Fibroblast of gingiva (primary cell): Measurements from ENCODE around the gene RPS19BP1.

Source experiments
- DNase-seq: peaks from one replicate; pipeline ENCODE4 v3.0.0-alpha.2; 2011; ENCODE audit warnings: low read depth

The RPS19BP1 gene, protein sequence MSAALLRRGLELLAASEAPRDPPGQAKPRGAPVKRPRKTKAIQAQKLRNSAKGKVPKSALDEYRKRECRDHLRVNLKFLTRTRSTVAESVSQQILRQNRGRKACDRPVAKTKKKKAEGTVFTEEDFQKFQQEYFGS

DNA sequence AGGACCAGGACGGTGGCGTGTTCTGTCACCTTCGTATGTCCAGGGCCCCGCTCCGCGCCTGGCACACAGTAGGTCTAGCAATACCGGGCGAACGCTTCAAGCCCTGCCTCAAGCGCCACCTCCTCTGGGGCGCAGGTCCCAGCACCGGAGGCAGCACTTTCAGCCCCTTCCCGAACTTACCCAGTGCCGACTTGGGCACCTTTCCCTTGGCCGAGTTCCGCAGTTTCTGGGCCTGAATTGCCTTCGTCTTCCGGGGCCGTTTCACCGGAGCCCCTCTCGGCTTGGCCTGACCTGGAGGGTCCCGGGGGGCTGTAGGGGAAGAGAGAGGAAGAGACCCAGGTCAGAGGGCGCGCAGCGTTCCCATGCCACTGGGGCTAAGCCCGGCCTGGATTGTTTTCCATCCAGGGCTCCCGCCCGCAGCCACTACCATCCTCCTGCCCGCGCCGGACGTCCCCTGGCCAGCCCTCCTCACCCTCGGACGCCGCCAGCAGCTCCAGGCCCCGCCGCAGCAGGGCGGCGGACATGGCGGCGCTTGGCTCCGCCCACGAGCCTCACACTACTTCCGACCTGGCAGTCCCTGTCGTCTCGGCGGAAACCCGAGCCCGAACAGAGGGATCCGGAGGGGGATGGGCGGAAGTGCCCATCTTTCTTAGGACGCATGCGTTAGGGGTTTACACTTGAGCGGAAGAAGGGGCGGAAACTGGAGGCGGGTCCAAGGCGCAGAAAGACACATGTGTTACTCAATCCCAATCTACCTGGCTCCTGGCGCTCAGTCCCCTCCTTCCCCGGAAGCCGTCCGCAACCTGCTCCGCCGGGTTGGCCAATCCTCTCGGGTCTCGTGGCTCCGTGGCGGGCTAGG is at the start of gene RPS19BP1:
TSS of gene RPS19BP1 (minus strand) at position 534 of the 859 bp plus-strand sequence. CDS start at position 524, 10 bp downstream.
- peak; percentile 98 for DNase-seq

DNA sequence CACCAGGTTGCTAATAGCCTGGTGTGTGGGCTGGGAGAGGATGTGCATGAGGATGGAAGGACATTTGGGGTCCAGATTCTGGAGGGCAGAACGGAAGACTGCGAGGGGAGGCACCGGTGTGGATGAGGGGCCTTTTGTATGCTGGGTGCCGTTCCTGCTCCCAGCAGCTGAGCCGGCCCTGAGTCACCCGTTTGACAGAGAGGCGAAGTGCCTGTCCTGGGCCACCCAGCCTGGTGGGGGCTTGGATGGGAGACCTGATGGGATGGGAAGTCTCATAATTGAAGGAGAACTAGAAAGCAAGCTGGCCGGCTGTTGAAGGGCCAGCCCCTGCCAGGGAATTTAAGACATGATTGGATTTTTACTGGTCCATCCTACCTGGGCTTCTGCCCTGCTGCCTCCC is 48.8 kb upstream of the RPS19BP1 start:
- DNase-seq, result no peak

DNA sequence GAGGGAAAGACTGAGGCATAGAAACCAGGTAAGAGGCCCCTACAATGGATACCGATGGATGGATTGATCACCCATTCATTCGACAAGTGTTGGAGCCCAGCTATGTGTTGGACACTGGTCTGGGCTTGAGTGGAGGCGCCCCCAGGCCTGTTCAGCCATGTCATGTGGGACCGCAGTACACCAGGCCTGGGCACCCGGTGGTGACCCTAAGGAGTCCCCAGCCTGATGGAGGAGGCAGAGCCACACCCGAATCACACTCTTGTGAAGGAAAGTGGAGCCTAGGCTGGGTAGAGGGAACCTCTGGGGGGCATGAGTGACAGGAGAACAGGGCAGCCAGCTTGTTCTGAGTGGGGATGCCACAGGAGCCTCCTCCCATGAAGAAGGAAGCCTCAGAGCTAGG is 48.2 kb upstream of the RPS19BP1 start:
- DNase-seq, result no peak

DNA sequence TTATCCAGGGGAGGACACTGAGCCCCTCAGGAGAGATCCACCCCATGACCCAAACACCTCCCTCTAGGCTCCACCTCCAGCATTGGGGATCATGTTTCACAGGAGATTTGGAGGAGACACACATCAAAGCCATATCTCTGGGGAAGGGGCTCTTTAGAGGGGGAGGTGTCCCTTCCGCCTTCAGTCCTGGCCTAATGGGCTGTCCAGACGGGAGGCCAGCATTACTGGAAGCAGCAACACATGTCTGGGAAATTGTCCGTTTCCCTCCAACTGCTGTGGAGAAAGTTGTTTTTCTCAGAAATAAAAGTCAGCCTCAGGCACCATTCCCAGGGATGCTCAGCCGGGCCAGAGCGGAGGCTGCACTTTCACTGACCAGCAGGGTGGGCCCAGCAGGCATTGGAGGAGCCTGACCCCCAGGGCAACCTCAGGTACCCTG is 47.5 kb upstream of the RPS19BP1 start:
- no peak for DNase-seq

DNA sequence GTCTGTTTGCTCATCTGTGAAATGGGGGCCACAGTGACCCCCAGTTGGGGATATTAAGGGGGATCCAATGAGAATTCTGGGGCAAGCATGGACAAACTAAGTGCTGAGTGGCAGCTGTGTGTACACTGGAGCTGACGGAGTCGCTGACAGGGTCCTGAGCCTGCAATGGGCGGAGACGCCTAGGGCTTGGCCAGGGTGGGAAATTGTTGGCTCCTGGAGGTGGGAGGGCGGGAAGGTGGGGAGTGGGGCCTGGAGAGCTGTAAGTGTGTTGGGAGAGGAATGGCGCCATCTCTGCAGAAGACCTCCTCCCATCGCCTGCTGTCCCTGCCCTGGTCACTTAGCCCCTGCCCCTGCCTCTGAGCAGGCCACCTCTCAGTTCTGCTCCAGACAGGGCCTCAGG is 45.4 kb upstream of the RPS19BP1 start:
- no peak for DNase-seq

DNA sequence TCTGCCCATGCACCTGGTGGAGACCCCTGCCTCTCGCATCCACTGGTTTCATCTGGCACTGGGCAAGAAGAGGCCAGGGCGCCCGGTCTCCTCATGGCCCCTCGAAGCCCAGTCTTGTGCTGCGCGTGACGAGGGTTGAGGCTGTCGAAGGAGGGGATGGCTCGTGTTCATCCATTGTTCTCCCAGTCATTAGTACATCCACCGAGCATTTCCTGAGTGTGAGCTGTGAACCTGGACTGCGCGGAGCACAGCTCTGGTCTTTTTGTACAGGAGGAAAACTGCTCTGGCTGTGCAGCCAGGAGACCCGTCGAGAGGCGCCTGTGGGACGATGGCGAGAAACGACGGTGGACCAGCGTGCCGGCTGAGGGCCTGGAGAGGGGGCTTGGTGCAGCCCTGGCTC is 44.8 kb upstream of the RPS19BP1 start:
- DNase-seq, result no peak

DNA sequence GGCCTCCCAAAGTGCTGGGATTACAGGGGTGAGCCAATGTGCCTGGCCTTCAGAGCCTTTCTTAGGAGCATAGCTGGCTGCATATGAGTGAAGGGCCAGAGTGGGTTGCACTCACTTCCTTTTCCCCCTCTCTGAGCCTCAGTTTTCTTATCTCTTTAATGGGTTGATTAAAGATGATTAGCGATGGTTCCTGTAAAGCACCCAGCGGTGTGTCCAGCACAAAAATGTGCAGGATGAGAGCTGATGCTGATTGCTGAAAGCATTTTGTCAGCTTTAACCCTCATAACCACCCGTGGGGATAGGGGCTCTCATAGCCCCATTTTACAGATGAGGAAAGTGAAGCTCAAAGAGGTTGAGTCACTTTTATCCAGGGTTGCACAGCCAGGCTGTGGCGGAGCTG is 43.5 kb upstream of the RPS19BP1 start:
- no peak for DNase-seq

DNA sequence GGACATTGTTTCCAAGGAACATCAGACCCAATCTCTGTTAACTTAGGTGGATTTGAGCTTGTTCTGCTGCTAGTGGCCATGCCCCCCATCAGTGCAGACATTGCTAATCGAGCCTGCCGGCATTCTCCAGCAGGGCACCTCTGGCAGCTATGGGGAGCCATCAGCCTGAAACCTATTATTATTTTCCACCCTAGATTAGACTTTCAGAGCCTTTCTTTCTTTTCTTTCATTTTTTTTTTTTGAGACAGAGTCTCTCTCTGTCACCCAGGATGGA is 42.9 kb upstream of the RPS19BP1 start:
- DNase-seq, result no peak

DNA sequence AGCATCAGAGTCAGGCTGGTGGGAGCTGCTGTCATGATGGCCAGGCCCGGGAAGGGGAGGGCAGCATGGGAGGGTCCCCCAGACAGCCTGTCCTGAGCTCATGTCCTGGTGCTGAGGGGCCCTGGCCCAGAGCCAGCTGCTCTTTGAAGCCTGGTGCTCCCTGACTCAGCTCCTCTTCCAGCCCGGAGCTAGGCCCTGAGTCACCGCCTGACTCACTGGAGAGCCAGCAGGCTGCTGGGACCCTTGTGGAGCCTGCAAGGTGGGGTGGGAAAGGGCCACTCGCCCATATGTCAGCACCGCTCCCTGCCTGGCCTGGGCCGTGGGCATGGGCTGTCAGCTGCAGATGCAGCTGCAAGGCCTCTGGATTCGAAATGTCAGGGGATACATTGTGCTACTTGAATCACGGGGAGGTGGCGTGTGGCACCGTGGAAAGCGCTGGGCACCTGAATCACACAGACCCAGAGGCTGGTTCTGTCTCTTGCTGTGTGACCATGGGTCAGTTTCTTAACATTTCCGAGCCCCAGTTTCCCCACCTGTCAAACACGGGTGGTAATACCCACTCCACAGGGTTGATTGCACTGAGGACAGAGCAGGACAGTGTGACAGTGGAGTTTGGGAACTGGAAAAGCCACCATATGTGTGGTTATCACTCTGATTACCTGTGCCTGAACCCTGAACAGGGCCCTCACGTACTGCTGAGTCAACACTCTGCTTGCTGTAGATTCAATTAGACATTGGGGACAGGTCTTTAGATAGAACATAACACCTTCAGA is 42.4 kb upstream of the RPS19BP1 start:
- DNase-seq, result no peak

DNA sequence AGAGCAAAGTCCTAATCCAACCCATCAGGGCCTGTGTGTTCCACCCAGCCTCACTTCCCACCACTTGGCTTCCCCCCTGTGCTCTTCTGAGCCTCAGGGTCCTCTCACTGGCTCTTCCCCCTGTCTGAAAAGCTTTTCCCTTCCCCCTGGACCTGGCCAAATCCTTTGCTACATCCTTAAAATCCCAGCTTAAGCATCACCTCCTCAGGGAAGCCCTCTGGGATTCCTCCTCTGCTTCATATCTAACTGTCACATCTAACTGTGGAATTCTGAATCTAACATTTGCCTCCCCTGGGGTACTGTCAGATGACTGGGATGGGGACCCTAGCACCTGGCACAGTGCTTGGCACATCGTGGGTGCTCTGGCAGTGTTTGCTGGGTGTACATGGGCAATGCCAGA is 39.0 kb upstream of the RPS19BP1 start:
- no peak for DNase-seq

DNA sequence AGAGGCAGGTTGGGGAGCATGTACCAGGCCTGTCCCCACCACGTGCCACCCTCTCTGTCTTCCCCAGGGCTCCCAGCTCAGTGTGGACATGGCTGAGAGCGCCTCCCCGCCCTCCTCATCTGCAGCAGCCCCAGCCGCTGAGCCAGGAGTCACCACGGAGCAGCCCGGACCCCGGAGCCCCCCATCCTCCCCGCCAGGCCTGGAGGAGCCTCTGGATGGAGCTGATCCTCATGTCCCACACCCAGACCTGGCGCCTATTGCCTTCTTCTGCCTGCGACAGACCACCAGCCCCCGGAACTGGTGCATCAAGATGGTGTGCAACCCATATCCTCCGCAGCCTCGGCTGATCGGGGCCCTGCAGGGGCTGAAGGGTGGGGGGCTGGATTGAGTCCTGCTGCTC is 38.1 kb upstream of the RPS19BP1 start, which contains the start of gene CACNA1I:
TSS of gene CACNA1I (plus strand) at position 89 of the 400 bp plus-strand sequence. CDS start at position 89, 0 bp downstream.
- DNase-seq, result no peak

DNA sequence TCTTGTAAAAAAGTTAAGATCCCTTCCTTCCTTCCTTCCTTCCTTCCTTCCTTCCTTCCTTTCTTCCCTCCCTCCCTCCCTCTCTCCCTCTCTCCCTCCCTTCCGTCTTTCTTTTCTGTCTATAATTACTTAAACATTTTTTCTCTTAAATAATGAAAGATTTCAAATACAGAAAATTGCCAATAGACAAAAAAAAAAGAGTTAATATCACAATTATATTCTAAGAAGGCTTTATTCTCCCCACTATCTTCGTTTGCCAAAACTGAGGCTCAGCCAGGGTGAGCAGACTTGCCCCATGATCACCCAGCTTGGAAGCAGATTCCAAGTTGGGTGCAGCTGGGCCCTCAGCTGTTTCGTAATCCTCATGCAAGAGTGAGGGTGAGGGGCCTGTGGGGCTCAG is 37.7 kb upstream of the RPS19BP1 start:
- no peak for DNase-seq

DNA sequence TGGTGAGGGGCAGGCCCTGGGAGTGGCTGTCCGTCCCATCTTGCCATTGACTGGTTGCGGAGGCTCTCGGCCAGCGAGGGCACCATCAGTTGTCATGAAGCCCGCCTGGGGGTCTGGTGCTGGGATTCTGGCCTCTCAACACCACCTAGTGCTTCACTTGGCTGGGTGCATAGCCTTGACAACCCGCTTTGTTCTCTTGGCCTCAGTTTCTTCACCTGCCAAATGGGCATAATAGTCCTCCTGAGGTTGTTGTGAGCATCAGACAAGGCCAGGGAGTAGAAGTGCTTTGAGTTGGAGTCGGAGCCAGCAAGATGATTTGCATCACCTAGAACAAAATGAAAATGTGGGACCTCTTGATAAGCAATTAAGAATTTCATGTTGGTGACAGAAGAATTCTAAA is 36.5 kb upstream of the RPS19BP1 start:
- no peak for DNase-seq

DNA sequence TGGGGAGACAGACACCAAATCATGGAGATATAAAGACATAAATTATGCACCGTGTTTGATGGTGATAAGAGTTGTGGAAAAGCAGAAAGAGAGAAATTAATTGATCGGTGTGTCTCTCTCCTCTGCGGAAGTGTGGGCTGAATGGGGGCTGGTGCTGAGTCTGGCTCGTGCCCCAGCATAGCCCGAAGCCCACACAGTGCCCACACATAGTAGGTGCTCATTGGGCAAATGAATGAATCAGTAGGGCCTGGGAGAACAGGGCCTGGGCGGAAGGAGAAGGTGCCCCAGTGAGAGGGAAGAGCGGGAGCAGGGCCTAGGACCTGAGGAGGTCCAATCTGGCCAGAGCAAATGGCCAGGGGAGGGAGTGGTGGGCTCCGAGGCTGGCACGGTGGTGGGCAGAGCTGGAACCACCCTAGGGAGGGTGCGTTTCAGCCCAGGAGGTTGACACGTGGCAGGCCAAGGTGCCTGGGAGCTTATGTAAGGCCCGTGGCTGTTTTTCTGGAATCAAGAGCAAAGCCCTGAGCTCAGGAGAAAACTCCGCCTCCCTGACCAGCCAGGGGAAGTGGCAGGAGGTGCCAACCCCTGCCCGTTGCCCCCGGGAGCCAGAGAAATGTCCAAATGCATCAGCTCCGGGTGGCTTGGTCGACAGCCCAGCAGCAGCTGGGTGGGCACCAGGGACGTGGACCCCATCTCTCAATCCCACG is 35.9 kb upstream of the RPS19BP1 start:
- DNase-seq, result no peak

DNA sequence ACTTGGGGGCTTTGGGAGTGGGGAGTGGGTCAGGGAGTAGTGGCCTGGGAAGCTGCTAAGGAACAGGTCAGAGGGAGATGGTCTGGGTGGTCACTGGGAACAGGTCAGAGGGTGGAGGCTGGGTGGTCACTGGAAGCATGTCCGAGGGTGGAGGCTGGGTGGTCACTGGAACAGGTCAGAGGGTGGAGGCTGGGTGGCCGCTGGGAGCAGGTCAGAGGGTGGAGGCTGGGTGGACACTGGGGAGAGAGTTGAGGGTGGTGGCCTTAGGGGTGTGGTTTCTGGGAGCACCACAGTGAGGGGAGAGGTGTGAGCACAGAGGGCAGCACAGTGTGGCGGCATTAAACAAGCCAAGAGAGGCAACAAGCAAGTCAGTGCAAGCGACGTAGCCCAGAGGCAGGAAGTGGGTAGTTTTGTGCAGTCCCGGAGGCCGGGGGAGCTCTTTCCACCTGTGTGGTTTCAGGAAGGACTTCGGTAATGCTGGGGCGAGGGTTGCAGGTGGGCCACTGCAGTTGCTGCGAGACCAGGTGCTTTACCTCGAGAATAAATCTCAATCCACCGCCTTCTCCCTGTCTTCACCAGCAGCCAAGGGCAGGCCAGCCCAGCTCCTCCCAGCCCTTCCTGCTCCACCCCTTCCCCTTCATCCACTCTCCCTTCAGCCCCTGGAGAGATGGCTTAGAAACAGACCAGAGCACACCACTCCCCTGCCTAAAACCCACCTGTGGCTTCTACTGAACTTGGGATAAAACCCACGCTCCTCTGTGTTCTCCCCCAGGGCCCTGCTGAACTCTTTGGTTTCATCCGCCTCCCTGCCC is 34.8 kb upstream of the RPS19BP1 start:
- DNase-seq, result no peak

DNA sequence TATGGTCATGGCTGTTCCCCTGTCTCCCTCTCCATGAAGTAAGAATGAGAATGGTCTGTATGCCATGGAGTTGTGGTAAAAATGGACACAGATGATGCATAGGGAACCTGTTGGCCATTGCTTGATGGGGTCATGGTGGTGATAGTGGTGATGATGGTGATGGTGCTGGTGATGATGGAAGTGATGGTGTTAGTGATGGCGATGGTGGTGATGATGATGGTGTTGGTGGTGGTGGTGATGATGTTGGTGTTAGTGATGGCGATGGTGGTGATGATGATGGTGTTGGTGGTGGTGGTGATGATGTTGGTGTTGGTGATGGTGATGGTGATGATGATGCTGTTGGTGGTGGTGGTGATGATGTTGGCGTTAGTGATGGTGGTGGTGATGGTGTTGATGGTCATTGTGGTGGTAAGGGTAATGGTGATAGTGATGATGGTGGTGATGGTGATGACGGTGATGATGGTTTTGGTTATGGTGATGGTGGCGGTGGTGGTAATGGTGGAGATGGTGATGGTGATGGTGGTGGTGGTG is 32.9 kb upstream of the RPS19BP1 start:
- no peak for DNase-seq

DNA sequence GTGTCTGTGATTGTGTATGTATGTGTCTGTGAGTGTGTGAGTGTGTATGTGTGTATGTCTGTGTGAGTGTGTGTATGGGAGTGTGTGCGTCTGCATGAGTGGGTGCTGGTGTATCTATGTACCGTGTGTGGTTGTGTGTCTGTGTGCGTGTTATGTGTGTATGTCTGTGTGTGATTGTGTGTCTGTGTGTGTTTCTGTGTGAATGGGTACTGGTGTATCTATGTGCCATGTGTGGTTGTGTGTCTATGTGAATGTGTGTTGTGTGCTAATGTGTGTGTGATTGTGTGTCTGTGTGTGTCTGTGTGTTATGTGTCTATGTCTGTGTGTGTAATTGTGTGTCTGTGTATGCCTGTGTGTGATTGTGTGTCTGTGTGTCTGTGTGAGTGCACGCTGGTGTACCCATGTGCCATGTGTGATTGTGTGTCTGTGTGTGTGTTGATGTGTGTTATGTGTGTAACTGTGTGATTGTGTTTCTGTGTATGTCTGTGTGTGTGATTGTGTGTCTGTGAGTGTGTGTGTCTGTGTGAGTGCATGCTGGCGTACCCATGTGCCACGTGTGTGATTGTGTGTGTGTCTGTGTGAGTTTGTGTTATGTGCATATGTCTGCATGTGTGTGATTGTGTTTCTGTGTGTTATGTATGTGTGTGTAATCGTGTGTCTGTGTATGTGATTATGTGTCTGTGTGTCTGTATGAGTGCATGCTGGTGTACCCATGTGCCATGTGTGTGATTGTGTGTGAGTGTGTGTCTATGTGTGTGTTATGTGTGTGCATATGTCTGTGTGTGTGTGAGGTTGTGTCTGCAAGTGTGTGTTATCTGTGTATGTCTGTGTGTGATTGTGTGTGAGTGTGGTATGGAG is 31.3 kb upstream of the RPS19BP1 start:
- no peak for DNase-seq

DNA sequence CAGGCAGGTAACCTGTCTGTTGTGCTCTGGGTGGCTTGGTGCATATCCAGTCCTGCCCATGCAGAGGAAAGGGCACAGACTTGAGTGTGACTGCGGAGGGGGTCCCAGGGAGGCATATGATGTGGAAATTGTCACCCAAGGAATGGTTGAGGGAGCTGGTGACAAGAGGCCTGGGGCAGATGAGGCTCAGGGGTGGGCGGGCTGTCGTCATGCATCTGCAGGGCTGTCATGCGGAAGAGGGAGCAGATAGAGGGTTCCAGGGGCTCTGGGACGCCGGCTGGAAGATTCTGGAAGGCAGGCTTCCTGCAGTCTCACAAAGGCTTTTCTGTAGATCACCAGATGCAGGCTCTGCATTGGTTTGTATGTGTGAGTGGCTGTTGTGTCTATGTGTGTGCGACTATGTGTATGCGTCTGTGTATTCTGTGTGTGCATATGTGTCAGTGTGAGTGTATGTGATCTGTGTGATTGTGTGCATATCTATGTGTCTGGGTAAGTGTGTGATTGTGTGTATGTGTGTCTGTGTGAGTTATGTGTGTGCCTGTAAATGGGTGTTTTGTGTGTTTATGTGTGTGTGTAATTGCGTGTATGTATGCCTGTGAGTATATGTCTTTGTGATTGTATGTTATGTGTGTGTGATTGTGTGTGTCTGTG is 30.4 kb upstream of the RPS19BP1 start:
- no peak for DNase-seq

DNA sequence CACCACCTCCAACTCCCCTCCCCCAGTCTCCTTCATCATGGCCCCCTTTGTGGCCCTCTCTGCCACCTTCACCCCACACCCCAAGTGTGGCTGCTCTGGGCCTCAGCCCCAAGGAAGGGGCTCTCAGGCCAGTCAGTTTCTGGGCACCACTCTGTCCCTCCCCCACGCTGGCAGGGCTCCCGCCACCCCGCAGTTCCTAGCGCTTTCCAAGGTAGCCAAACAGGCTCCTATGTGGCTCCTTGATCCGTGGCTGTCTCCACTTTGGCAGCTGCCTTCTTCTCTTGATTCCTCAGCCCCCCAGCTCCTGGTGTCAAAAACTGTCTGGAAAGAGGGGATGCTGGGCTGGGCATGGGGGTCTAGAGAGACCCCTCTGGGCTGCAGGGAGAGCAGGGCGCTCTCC is 27.6 kb upstream of the RPS19BP1 start:
- no peak for DNase-seq
